DOHH2 (cell line): ENCODE measurements around the gene PRKAA1.
"Not testable (repeated sequence)": the region's sequence is repeated elsewhere in the genome, so short reads cannot be mapped to it uniquely, and the experiment has no call there.

Experiments used
- H3F3A ChIP-seq: fragments of 200-600 bp; sonication (generic), shearing (Covaris generic); 2 replicates; pipeline ENCODE4 v1.6.0; 2016; ENCODE audit warnings: antibody characterized with exemption, mild to moderate bottlenecking; ENCODE audit not compliant: control insufficient read depth, insufficient read depth
- H3K27ac ChIP-seq: fragments of 200-600 bp; sonication (generic); 2 replicates; pipeline ENCODE4 v1.5.1; 2014; ENCODE audit warnings: low read depth, mild to moderate bottlenecking, low read length, moderate library complexity
- H3K27me3 ChIP-seq: fragments of 200-600 bp; sonication (generic); 2 replicates; pipeline ENCODE4 v1.6.1; 2014; ENCODE audit warnings: mild to moderate bottlenecking, low read length, mixed read lengths; ENCODE audit not compliant: control insufficient read depth
- H3K36me3 ChIP-seq: fragments of 200-600 bp; sonication (generic); 2 replicates; pipeline ENCODE4 v1.6.1; 2014; ENCODE audit warnings: mild to moderate bottlenecking, low read length, moderate library complexity, mixed read lengths; ENCODE audit not compliant: control insufficient read depth
- H3K4me1 ChIP-seq: fragments of 200-600 bp; sonication (generic); 2 replicates; pipeline ENCODE4 v1.6.1; 2014; ENCODE audit warnings: mild to moderate bottlenecking, low read length, mixed read lengths; ENCODE audit not compliant: control insufficient read depth
- H3K4me2 ChIP-seq: fragments of 200-600 bp; sonication (generic); 2 replicates; pipeline ENCODE4 v1.6.0; 2014; ENCODE audit warnings: mild to moderate bottlenecking, low read length, moderate library complexity
- H3K4me3 ChIP-seq: fragments of 200-600 bp; sonication (generic); 2 replicates; pipeline ENCODE4 v1.5.1; 2014; ENCODE audit warnings: mild to moderate bottlenecking, low read length, mixed read lengths
- H3K79me2 ChIP-seq: fragments of 200-600 bp; sonication (generic); 2 replicates; pipeline ENCODE4 v1.6.1; 2014; ENCODE audit warnings: mild to moderate bottlenecking, low read length, mixed read lengths; ENCODE audit not compliant: control insufficient read depth
- H3K9me2 ChIP-seq: fragments of 200-600 bp; sonication (generic); replicated peaks from 2 replicates; pipeline ENCODE4 v1.6.1; 2014; ENCODE audit warnings: mild to moderate bottlenecking, low read length, mixed read lengths; ENCODE audit not compliant: control insufficient read depth
- H3K9me3 ChIP-seq: fragments of 200-600 bp; sonication (generic); 2 replicates; pipeline ENCODE4 v1.6.1; 2014; ENCODE audit warnings: antibody characterized with exemption, low read length, mixed read lengths; ENCODE audit not compliant: control insufficient read depth, insufficient read depth
- H4K20me1 ChIP-seq: fragments of 200-600 bp; sonication (generic); 2 replicates; pipeline ENCODE4 v1.6.0; 2014; ENCODE audit warnings: low read depth, mild to moderate bottlenecking, antibody characterized with exemption, low read length, moderate library complexity; ENCODE audit not compliant: control insufficient read depth, insufficient read depth
- EZH2phosphoT487 ChIP-seq: fragments of 200-600 bp; sonication (generic); IDR thresholded peaks from 2 replicates; pipeline ENCODE4 v1.6.1; 2017; ENCODE audit warnings: borderline replicate concordance, mild to moderate bottlenecking, antibody characterized with exemption, low read length, moderate library complexity, mixed read lengths
- TF ChIP-seq, protein P1 (sequence below): fragments of 200-600 bp; sonication (generic); IDR thresholded peaks from one replicate; pipeline ENCODE4 v1.5.1; 2014; ENCODE audit warnings: antibody characterized with exemption, mild to moderate bottlenecking, low read depth, low read length; ENCODE audit not compliant: poor library complexity, severe bottlenecking

The PRKAA1 gene

DNA sequence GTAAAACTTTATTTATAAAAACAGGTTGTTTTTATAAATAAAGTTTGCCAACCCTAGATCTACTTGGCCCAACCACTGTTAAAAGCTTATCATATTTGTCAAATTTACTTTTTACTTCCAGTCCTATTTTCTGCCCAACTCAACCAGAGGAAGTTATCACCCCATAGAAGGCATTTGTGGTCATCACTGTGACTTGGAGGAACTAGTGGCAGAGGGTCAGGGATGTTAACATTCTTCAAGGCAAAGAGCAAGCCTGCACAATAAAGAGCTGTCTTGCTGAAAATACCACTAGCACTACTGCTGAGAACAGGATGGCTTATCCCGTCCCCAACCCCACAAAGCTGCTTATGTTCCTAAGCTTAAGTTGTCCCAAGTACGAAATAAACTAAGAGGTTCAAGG is 64.7 kb downstream of the PRKAA1 start:
- H3K79me2 ChIP-seq = no peaks in the 10 kb centered on the region; the same call in 1 of the 2 replicates
- H3K27ac ChIP-seq = no peak overlapping the region
- no peaks in the 10 kb centered on the region for H3K9me2 ChIP-seq
- no peak overlapping the region for H3K4me3 ChIP-seq
- H3K27me3 ChIP-seq = no peaks in the 10 kb centered on the region
- TF ChIP-seq EZH2phosphoT487 = no peak
- TF ChIP-seq, protein P1, sequence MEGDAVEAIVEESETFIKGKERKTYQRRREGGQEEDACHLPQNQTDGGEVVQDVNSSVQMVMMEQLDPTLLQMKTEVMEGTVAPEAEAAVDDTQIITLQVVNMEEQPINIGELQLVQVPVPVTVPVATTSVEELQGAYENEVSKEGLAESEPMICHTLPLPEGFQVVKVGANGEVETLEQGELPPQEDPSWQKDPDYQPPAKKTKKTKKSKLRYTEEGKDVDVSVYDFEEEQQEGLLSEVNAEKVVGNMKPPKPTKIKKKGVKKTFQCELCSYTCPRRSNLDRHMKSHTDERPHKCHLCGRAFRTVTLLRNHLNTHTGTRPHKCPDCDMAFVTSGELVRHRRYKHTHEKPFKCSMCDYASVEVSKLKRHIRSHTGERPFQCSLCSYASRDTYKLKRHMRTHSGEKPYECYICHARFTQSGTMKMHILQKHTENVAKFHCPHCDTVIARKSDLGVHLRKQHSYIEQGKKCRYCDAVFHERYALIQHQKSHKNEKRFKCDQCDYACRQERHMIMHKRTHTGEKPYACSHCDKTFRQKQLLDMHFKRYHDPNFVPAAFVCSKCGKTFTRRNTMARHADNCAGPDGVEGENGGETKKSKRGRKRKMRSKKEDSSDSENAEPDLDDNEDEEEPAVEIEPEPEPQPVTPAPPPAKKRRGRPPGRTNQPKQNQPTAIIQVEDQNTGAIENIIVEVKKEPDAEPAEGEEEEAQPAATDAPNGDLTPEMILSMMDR = no peak
- H3K4me1 ChIP-seq = no peaks in the 10 kb centered on the region
- no peaks in the 10 kb centered on the region for H3K36me3 ChIP-seq
- no peaks in the 10 kb centered on the region for H4K20me1 ChIP-seq
- no peak overlapping the region for H3K4me2 ChIP-seq
- H3K9me3 ChIP-seq = no peaks in the 10 kb centered on the region
- peaks cover 4% of the 10 kb centered on the region; the same call in 1 of the 2 replicates for H3F3A ChIP-seq

DNA sequence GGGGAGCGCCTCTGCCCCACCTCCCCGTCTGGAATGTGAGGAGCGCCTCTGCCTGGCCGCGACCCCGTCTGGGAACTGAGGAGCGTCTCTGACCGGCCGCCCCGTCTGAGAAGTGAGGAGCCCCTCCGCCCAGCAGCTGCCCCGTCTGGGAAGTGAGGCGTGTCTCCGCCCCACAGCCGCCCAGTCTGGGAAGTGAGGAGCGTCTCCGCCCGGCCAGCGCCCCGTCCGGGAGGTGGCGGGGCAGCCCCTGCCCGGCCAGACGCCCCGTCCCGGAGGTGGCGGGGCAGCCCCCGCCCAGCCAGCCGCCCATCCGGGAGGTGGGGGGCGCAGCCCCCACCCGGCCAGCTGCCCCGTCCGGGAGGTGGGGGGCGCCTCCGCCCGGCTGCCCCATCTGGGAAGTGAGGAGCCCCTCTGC is 75.7 kb downstream of the PRKAA1 start:
- not testable (repeated sequence) for H3K79me2 ChIP-seq, H3K4me2 ChIP-seq, H3K4me1 ChIP-seq, H3K27ac ChIP-seq, H3F3A ChIP-seq, H3K27me3 ChIP-seq, H4K20me1 ChIP-seq, H3K4me3 ChIP-seq, H3K9me3 ChIP-seq, H3K9me2 ChIP-seq
- peaks cover 16% of the 10 kb centered on the region for H3K36me3 ChIP-seq

- H3K4me2 ChIP-seq = no peak overlapping the region
- no peak overlapping the region for H3K4me3 ChIP-seq
- peaks cover 4% of the 10 kb centered on the region; the same call in 1 of the 2 replicates for H3F3A ChIP-seq
- H3K27ac ChIP-seq = no peak overlapping the region
- H3K36me3 ChIP-seq = peaks cover 17% of the 10 kb centered on the region
- H3K9me2 ChIP-seq = no peaks in the 10 kb centered on the region
- H3K9me3 ChIP-seq = no peaks in the 10 kb centered on the region; the same call in 1 of the 2 replicates
- H3K27me3 ChIP-seq = no peaks in the 10 kb centered on the region
- H3K4me1 ChIP-seq = no peaks in the 10 kb centered on the region
- no peaks in the 10 kb centered on the region for H3K79me2 ChIP-seq
- TF ChIP-seq, protein P1 = no peak
- no peak for TF ChIP-seq EZH2phosphoT487
- H4K20me1 ChIP-seq = no peaks in the 10 kb centered on the region
Measured at GRCh38 chr5:40720069-40720468, 78.1 kb downstream of the PRKAA1 start.

GRCh38 chr5:40717281-40717680 is 80.9 kb downstream of the PRKAA1 start:
- no peaks in the 10 kb centered on the region for H3K4me1 ChIP-seq
- peaks cover 10% of the 10 kb centered on the region; the same call in 1 of the 2 replicates for H3K36me3 ChIP-seq
- H3K9me3 ChIP-seq = no peaks in the 10 kb centered on the region; the same call in 1 of the 2 replicates
- H3K4me3 ChIP-seq = no peak overlapping the region
- TF ChIP-seq, protein P1 = no peak
- no peak for TF ChIP-seq EZH2phosphoT487
- H3K79me2 ChIP-seq = no peaks in the 10 kb centered on the region
- no peaks in the 10 kb centered on the region for H3K9me2 ChIP-seq
- no peaks in the 10 kb centered on the region for H4K20me1 ChIP-seq
- no peak overlapping the region for H3K4me2 ChIP-seq
- no peak overlapping the region for H3K27ac ChIP-seq
- no peaks in the 10 kb centered on the region for H3K27me3 ChIP-seq
- peaks cover 4% of the 10 kb centered on the region; the same call in 1 of the 2 replicates for H3F3A ChIP-seq
